Glutamatergic neuron (in vitro differentiated cells): ENCODE measurements around the gene BCAN. TPM values are rescaled to one million over a fixed set of nuclear protein-coding genes. Genes with fewer than 3 reads are reported as not detected.
"Not testable (repeated sequence)": the region's sequence is repeated elsewhere in the genome, so short reads cannot be mapped to it uniquely, and the experiment has no call there.

Source experiments
- DNase-seq: peaks from one replicate; pipeline ENCODE4 v3.0.0; 2022
- H3K27ac Mint-ChIP-seq: one replicate; pipeline ENCODE4 v1.8.0; 2020; ENCODE audit warnings: mild to moderate bottlenecking, mixed read lengths, inconsistent platforms; ENCODE audit not compliant: unreplicated experiment
- H3K27me3 Mint-ChIP-seq: one replicate; pipeline ENCODE4 v1.8.0; 2020; ENCODE audit warnings: mild to moderate bottlenecking, moderate library complexity, mixed read lengths, inconsistent platforms; ENCODE audit not compliant: unreplicated experiment
- H3K36me3 Mint-ChIP-seq: one replicate; pipeline ENCODE4 v1.8.0; 2020; ENCODE audit warnings: mild to moderate bottlenecking, mixed read lengths, inconsistent platforms; ENCODE audit not compliant: unreplicated experiment
- H3K4me1 Mint-ChIP-seq: one replicate; pipeline ENCODE4 v1.8.0; 2020; ENCODE audit warnings: mild to moderate bottlenecking, low read depth, mixed read lengths, inconsistent platforms; ENCODE audit not compliant: unreplicated experiment
- H3K4me3 Mint-ChIP-seq: one replicate; pipeline ENCODE4 v1.8.0; 2020; ENCODE audit warnings: mild to moderate bottlenecking, mixed read lengths, inconsistent platforms; ENCODE audit not compliant: unreplicated experiment
- H3K9me3 Mint-ChIP-seq: one replicate; pipeline ENCODE4 v1.8.0; 2020; ENCODE audit warnings: mild to moderate bottlenecking, moderate library complexity, mixed read lengths, inconsistent platforms; ENCODE audit not compliant: unreplicated experiment
- CTCF ChIP-seq: fragments of 200-600 bp; sonication (generic); IDR thresholded peaks from one replicate; pipeline ENCODE4 v1.5.0; 2021; ENCODE audit not compliant: partially characterized antibody, unreplicated experiment
- total RNA-seq: library from RNA; stranded (reverse); fragmentation: NEBNext Ultra II Directional; extraction: Animal tissue kit (Norgen Biotek cat#: 25700); gene quantifications from one replicate; pipeline ENCODE4 v1.2.1, GENCODE V29; 2021; ENCODE audit not compliant: unreplicated experiment

BCAN gene
- total RNA-seq, 1 donor from 2014 or later, result 10.3 TPM

DNA sequence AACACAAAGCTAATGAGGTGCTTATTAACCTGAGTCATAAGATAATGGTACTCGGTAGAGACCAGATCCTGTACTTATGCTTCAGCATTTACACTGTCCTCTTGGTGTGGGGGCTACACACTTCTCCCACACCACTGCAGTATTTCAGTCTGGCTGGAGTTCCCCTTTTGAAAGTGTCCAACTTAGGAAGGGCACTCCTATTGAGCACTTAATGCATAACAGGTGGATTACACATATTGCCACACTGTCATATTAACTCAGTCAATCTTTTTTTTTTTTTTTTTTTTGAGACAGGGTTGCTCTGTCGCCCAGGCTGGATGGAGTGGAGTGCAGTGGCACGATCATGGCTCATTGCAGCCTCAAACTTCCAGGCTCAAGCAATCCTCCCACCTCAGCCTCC lies 42.1 kb upstream of the BCAN start:
- no peak for DNase-seq
- no peak for TF ChIP-seq CTCF
- Mint-ChIP-seq H3K9me3 (peaks cover 9% of the 10 kb centered on the region), H3K27me3 (peaks cover 11% of the 10 kb centered on the region), H3K36me3 (no peaks in the 10 kb centered on the region), H3K4me3 (no peak overlapping the region), H3K4me1 (peaks cover 9% of the 10 kb centered on the region), H3K27ac (no peak overlapping the region)

- no peak for DNase-seq
- no peak for TF ChIP-seq CTCF
- H3K9me3 Mint-ChIP-seq, result peaks cover 6% of the 10 kb centered on the region
- no peaks in the 10 kb centered on the region for H3K36me3 Mint-ChIP-seq
- peaks cover 5% of the 10 kb centered on the region for H3K27me3 Mint-ChIP-seq
- H3K4me3 Mint-ChIP-seq, result peak overlapping the region; percentile 100
- H3K27ac Mint-ChIP-seq, result peak overlapping the region; percentile 95
- peaks cover 9% of the 10 kb centered on the region for H3K4me1 Mint-ChIP-seq
These were observed 41.2 kb upstream of the BCAN start for GRCh38 chr1:156600733-156601121.

DNA sequence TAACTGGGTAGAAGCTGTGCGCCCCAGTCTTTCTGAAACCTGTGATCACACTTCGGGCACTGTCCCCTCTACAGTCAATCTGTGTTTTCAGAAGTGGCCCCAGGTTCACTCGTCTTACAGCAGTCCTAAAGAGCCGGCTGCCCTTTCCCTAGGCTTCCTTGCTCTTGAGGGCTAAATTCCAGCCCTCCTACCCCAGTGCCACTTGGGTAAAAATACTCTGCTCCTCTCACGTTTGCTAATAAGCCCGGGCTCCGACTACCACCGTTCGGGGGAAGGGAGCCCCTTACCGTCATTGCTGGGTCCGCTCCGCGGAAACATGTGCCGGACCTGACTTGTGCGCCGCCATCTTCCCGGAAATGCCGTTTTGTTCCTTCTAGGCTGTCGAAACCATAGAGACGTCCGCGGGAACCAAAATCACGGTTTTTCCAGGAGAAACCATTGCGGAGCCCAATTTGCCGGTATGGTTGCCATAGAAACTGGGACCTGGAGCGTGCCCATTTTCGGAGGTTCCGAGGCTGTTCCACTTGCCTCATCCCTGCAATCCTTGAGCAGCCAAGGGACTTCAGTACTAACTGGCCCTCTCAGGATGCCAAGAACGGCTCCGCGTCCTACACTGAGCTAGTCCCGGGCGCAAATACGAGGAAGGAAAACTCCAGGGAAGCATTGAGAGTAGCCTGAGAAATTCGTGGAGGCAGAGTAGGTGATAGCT lies 40.6 kb upstream of the BCAN start, which contains the start of gene GPATCH4:
GPATCH4 (minus strand) TSS at position 358 of the 709 bp plus-strand sequence.
- Mint-ChIP-seq H3K4me3 (peak within 1 kb of the TSS; percentile 100), H3K4me1 (peaks cover 9% of the 10 kb centered on the region), H3K27ac (peak within 1 kb of the TSS; percentile 95), H3K9me3 (peaks cover 6% of the 10 kb centered on the region), H3K36me3 (no peaks in the 10 kb centered on the region), H3K27me3 (peaks cover 5% of the 10 kb centered on the region)
- no peak for TF ChIP-seq CTCF
- peak; percentile 75 for DNase-seq

GRCh38 chr1:156601892-156602291 lies 40.0 kb upstream of the BCAN start:
- no peak for TF ChIP-seq CTCF
- peak overlapping the region; percentile 100 for H3K4me3 Mint-ChIP-seq
- no peak for DNase-seq
- H3K36me3 Mint-ChIP-seq, result no peaks in the 10 kb centered on the region
- H3K27ac Mint-ChIP-seq, result peak overlapping the region; percentile 95
- peaks cover 6% of the 10 kb centered on the region for H3K9me3 Mint-ChIP-seq
- H3K27me3 Mint-ChIP-seq, result peaks cover 4% of the 10 kb centered on the region
- peaks cover 9% of the 10 kb centered on the region for H3K4me1 Mint-ChIP-seq

DNA sequence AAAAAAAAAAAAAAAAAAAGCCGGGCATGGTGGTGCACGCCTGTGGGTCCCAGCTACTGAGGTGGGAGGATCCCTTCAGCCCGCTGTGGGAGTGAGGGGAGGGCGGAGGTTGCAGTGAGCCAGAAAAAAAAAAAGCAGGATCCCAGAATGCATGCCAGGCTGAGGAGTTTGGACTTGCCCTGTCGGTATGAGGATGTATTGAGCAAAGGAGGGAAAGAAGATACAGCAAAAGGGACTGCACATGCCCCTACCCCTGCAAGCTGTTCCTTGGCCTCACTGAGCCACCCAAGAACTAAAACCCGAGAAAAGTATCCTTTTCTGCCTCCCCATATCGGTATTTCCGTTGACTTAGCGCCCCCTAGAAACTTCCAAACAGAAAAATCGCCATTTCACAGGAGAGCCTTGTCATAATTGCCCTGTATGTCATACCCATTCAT lies 39.3 kb upstream of the BCAN start:
- DNase-seq, result no peak
- H3K27ac Mint-ChIP-seq, result no peak overlapping the region
- peak overlapping the region; percentile 20 for H3K4me3 Mint-ChIP-seq
- peaks cover 9% of the 10 kb centered on the region for H3K4me1 Mint-ChIP-seq
- peaks cover 6% of the 10 kb centered on the region for H3K9me3 Mint-ChIP-seq
- H3K27me3 Mint-ChIP-seq, result peaks cover 4% of the 10 kb centered on the region
- TF ChIP-seq CTCF, result peak; percentile 9
- H3K36me3 Mint-ChIP-seq, result no peaks in the 10 kb centered on the region

DNA sequence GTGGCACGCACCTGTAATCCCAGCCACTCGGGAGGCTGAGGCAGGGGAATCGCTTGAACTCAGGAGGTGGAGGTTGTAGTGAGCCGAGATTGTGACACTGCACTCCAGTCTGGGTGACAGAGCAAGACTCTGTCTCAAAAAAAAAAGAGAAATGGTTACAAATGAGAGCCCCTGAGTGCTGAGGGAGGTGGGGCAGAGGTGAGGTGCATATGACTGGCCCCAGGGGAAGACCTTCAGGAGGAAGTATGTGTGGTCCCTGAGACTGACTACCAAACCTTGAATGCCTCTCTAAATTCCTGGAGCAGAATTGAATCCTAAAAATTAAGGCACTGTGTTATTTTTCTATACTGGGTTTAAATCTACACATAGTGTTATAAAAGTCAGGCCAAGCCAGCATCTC lies 34.6 kb upstream of the BCAN start:
- DNase-seq, H3K4me3 Mint-ChIP-seq, H3K27me3 Mint-ChIP-seq, H3K27ac Mint-ChIP-seq, H3K9me3 Mint-ChIP-seq, H3K36me3 Mint-ChIP-seq: not testable (repeated sequence)
- peaks cover 11% of the 10 kb centered on the region for H3K4me1 Mint-ChIP-seq
